GM18502 (cell line): ENCODE data around the gene STS.

Experiments used
- ATAC-seq: cut with Tn5 transposase; IDR thresholded peaks from one replicate; pipeline ENCODE4 v1.9.1; 2021; ENCODE audit warnings: mild to moderate bottlenecking; ENCODE audit not compliant: unreplicated experiment, poor library complexity

STS gene

GRCh38 chrX:7139202-7140081 is 8.1 kb upstream of the STS start:
- ATAC-seq = no peak

GRCh38 chrX:7143076-7143475 is 4.4 kb upstream of the STS start:
- no peak for ATAC-seq

DNA sequence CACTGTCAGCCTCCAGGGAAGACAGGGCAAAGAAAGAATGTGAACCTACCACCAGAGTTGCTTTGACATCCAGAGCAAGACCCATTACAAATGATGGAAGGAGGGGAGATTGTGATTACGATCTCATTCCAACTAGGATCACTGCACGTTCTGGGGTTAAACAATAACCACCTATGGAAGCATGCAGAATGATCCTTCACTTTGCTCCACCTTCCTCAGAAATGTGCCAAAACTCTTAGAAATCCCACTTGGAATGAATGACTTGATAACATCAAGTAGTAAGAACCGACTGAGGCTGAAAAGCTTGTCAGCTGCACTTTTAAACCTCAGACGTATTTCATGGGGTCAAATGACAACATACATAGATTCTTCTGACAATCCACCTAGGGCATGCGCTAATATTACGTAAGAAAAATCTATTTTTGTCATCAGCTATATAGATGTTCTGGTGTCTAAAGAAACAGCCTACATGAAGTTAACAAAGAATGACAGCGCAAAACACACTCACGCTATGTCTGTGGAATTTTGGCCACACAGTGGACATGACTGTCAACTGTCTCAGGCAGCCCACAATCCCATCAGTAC is 3.5 kb upstream of the STS start:
- no peak for ATAC-seq

DNA sequence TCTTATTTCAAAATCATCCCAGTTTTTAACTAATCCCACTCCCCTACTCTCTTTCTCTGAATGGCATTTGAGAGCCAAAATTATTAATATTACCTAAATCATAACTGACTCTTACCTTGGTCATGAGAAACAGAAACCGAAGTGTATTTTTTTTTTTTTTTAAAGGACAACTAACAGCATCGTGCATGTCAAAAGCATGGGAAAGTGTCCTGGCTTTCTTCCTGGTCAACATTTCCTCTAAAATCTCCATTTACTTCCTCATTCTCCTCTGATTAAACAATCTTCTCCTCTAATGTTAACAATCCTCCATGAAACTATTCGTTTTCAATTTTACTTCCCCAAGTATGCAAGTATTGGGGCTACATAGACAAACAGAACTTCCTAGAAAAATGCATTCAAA is 2.1 kb upstream of the STS start:
- no peak for ATAC-seq

DNA sequence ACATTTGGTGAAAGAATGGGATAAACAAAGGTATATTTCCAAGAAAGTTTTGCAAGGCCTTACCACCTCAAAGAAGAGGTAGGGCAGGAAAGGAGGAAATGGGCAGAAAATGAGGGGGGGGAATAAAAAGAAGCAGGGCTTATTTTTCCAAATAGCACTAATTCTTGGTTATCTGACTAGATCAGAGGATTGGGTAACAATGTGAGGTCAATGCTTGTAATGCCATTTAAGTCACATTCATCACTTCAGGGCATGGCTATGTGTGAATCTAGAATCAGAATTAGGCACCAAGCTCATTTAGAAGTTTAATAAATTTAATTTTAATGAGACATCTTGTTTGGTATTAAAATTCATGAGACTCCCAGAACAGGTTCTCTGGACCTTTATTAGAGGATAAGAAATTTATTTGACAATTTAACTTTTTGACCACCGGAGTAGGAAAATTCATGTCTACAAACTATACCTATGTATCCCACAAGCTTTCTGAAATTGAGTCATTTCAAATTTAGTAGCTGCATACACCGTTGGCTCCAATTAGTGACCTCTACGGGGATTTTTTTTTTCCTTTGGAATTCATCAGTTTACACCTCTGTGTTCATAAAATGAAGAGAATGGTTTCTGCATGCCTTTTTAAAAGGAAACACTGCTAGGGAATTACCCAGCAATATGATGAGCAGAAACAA is 1.4 kb upstream of the STS start:
- no peak for ATAC-seq

- peak; percentile 15 for ATAC-seq
Observed at GRCh38 chrX:7146703-7147412, 654 bp upstream of the STS start.

- ATAC-seq = peak; percentile 80
Observed at GRCh38 chrX:7147978-7148854, 704 bp downstream of the STS start, which contains the start of gene PUDP. PUDP (minus strand) TSS chrX:7148153; CDS start chrX:7148113, 40 bp downstream.

GRCh38 chrX:7149411-7149810 is 1.9 kb downstream of the STS start:
- no peak for ATAC-seq

- ATAC-seq = no peak
Observed at GRCh38 chrX:7153231-7153630, 5.7 kb downstream of the STS start.

- no peak for ATAC-seq
Observed at GRCh38 chrX:7154041-7154597, 6.6 kb downstream of the STS start.

GRCh38 chrX:7155163-7155562 is 7.7 kb downstream of the STS start:
- ATAC-seq = no peak

- no peak for ATAC-seq
Observed at GRCh38 chrX:7156879-7157278, 9.4 kb downstream of the STS start.

DNA sequence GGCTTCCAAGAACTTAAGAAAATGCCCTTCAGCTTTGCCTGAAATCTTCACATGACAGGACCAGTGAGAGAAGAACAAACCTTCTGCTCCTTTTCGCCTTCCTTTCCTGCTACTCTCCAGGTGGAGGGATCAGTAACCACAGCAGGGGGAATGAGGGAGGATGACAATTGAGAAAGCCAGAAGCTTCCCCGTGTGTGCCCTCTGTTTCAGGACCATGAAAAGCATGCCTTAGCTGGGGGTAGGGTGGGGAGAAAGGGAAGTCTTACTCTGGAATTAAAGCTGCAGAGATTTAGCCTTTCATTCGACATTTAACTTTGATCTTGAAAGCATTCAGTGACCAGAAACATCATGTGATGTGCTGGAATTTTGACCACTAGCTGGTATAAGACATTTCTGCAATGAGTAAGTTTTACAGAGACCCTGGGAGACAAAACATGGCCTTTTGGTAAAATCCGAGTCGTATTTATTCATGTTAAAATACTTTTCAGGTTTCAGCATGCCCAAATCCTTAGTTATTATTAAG is 11.0 kb downstream of the STS start:
- no peak for ATAC-seq

GRCh38 chrX:7159149-7159861 is 11.8 kb downstream of the STS start:
- ATAC-seq = no peak

DNA sequence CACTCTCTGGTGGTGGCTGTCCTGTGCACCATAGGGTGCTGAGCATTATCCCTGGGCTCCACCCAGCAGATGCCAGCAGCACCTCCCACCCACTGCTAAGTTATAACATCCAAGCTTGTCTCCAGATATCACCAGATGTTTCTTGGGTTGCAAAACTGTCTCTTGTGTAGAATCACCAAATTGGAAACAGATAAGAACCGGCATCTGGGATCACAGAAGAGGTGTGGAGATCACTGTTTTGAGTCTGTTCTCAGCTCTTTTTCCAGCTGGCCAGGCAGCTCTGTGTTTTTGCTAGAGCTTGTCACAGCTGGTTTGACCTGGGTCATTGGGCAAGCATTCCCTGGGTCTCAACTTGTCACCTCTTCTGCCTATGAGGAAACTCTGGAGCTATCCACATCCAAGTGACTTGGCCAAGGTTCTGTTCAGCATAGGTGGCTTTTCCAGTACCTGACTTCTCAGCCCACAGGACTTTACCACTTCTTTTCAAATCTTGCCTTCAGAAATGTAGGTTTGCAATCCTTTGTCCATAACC is 15.7 kb downstream of the STS start:
- ATAC-seq = no peak

DNA sequence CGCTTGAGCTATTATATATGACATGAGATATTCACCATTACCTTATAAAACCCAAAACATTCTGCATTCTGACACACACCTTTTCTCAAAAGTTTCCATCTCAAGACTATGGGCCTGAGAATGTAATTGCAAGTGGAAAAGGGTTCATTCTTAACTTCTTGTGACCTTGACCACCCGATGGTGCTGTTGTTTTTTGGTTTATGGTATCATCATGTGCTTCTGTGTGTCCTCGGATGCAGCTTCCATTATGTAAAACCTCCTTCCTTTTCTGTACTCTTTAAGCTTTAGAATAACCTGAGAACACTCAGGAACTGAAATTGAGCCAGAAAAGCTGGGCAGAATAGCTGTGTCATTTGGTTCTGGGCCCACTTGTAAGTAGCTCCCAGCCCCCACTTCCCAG is 16.7 kb downstream of the STS start:
- ATAC-seq = no peak

- ATAC-seq = no peak
Observed at GRCh38 chrX:7168371-7168770, 20.9 kb downstream of the STS start.

DNA sequence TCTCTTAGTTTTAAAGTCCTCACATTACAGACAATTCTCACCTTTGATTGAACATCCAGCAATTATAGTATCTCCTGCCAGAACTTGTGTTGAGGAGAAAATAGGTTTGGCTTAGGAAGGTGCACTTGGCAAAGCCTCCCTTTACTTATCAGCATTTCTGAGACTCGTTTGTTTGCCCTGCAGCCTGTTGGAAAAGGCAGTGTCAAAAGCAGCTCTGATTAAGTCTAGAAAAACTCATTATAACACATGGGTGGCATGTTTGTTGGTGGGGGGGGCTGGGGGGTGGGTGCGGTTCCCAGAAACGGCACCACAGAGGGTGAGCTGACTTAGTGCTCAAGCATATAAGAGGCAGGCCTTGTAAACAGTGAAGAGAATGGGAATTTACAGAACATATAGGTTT is 22.1 kb downstream of the STS start:
- no peak for ATAC-seq
